GM19463 (cell line): ENCODE results near the gene ERN1.
"Not testable (repeated sequence)": the region's sequence is repeated elsewhere in the genome, so short reads cannot be mapped to it uniquely, and the experiment has no call there.

Experiments used
- ATAC-seq: cut with Tn5 transposase; IDR thresholded peaks from one replicate; pipeline ENCODE4 v1.9.1; 2021; ENCODE audit warnings: mild to moderate bottlenecking, moderate library complexity; ENCODE audit not compliant: unreplicated experiment

Gene ERN1

GRCh38 chr17:64007089-64007837 is 122.7 kb downstream of the ERN1 start:
- not testable (repeated sequence) for ATAC-seq

DNA sequence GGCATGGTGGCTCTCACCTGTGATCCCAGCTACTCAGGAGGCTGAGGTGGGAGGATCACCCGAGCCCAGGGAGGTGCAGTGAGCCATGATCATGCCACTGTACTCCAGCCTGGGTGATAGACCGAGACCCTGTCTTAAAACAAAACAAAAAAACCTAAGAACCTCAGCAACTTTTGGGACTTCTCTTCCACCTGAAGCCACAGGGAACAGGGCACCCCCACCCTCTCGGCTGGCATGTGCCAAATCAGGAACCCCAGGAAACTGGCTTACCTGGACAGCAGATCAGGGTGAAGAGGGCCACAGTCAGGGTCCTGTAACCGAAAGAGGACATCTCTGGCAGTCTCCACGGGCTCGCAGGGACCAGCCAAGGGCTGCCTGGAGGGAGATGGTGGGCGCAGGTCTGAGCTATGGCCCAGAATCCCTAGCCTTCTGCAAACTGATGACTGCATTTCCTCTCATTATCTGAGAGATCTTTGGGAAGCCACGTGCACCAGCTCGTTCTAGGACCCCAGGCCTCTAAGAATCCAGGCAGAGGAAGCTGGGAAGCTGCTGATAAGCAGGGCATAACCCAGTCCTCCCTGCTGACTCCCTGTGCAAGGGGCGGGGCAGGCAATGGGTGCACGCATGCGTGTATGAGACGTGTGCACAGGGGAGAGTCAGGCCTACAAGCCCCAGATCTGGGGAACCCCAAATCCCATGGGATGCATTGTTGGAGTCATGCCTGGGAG is 123.4 kb downstream of the ERN1 start:
- ATAC-seq = no peak

GRCh38 chr17:64005734-64006167 is 124.2 kb downstream of the ERN1 start:
- no peak for ATAC-seq

DNA sequence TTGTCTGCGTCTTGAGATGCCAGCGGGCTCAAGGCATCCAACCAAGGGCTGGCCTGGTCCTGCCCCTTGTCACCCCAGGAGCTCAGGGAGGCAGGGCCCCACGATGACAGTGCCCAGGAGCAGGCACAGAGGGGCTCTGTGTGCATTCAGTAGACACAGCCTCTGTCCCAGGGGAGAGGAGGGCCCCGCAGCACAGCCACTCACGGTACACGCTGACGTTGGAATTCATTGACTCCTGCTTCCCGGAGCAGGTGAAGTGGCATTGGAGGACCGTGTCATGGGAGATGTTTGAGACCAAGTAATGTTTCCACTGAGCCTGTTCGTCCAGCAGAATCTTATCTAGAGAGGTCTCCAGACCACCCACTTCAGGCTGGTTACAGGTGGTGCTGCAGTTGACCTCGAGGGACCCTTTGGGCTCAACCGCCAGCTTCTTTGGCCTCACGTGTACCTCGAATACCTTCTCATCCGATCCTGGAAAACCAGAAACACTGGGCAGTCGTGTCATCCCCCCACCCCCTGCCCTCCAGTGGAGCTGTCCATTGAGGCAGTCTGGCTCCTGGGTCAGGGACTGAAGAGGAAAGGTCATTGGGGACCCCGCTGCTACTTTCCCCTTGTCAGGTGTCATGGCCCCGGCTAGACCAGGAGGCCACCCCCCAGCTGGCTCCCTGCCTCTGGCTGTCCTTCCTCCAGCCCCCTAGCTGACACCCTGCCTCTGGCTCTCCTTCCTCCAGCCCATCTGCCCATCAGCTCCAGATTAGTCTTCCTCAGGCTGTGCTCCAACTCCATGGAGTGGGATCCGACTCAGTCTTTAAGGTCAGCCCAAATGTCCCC is 124.8 kb downstream of the ERN1 start:
- no peak for ATAC-seq

GRCh38 chr17:64004218-64004770 is 125.7 kb downstream of the ERN1 start:
- ATAC-seq = no peak

GRCh38 chr17:64003526-64004121 is 126.3 kb downstream of the ERN1 start:
- ATAC-seq = no peak

GRCh38 chr17:64002658-64003525 is 127.1 kb downstream of the ERN1 start:
- no peak for ATAC-seq

- ATAC-seq = no peak
These were observed 128.0 kb downstream of the ERN1 start for GRCh38 chr17:64001763-64002529.

DNA sequence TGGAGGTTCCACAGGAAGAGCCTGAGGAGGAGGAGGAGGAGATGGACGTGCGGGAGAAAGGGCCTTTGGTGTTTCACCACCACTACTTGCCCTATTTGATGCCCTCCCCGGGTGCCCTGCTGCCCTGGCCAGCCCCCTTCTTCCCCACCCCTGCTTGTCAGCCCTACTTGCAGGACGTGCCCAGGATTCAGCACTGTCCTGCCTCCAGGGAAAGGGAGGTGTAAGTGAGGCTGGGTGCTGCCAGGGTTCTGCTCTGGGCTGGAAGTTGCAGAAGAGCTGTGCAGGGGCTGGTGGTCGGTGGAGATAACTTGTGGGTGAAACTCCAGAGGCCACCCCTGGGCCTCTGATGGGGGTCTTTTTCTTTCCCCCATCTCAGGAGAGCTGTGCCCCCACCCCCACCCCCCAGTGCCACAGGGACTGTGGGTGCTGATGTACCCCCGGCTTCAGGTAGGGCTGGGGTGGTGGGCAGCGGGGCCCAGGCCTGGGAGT is 128.8 kb downstream of the ERN1 start:
- no peak for ATAC-seq

DNA sequence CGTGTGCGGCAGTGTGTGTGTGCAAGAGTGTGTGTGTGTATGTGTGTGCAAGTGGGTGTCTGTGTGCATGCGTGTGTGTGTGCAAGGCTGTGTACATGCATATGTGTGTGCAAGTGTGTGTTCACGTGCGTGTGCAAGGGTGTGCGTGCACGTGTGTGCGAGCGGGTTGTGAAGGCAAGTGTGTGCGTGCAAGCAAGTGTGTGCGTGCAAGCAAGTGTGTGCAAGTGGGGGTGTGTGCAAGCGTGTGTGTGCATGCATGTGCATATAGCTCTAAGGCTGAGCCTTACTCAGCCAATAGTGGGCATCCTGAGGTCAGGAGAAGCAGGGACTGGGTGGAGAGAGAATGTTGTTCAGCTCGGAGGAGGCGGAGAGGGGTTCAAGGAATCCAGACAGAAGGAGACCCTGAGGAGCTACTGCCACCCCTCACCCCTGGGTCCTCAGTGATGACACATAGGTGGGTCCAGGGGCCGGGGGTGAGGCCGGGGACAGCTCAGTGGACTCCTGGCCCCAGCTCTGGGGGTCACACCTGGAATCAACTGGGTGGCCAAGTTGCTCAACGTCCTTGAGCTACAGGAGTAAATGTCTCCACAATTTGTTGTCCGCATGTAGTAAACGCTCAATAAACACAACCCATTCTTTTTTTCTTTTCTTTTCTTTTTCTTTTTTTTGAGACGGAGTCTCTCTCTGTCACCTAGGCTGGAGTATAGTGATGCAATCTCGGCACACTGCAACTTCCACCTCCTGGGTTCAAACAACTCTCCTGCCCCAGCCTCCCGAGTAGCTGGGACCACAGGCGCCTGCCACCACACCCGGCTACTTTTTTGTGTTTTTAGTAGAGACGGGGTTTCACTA is 130.0 kb downstream of the ERN1 start:
- ATAC-seq = no peak

DNA sequence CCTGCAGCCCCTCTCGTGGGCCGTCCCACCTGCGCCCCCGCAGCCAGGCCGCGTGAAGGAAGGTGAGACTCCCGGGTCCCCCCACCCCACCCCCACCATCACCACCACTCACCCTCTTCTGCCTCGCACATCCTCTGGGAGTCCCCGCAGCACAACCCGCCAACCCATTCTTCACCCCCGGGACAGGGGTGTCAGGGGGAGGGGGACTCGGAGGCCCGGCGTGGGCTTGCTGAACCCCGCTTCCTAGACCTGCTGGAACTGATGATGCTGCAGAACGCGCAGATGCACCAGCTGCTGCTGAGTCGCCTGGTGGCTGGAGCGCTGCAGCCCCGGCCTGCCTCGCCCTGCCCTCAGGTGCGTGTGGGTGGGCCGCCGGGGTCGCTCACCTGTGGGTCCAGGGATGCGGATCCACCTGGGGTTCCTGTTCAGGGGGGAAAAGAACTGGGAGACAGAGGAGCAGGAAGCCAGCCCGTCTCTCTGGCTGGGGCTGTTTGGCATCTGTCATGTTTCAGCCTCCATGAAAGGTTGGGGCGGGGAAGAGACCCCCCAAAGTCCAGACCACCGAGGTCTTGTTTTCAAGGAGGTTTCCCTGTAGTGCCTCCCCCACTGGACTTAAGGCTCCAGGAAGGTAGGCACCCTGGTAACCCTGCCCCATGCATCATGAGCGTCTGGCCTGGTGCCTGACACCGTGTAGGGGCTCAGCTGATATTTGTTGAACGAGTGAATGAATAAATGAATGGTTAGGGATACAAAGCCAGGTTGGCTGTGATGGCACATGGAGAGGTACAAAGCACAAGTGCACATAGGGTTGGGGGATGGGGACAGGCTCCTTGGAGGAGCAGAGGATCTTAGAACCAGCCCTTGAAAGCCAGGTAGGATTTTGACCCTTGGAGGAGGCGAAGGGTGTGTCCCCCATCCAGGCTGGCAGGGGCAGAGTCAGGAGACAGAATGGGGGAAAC is 130.9 kb downstream of the ERN1 start:
- ATAC-seq = no peak

GRCh38 chr17:63998050-63998720 is 131.8 kb downstream of the ERN1 start, which contains the start of gene PRR29:
Gene PRR29 (plus strand): TSS chr17:63998351. CDS start chr17:63998365, 14 bp downstream.
- ATAC-seq = no peak

DNA sequence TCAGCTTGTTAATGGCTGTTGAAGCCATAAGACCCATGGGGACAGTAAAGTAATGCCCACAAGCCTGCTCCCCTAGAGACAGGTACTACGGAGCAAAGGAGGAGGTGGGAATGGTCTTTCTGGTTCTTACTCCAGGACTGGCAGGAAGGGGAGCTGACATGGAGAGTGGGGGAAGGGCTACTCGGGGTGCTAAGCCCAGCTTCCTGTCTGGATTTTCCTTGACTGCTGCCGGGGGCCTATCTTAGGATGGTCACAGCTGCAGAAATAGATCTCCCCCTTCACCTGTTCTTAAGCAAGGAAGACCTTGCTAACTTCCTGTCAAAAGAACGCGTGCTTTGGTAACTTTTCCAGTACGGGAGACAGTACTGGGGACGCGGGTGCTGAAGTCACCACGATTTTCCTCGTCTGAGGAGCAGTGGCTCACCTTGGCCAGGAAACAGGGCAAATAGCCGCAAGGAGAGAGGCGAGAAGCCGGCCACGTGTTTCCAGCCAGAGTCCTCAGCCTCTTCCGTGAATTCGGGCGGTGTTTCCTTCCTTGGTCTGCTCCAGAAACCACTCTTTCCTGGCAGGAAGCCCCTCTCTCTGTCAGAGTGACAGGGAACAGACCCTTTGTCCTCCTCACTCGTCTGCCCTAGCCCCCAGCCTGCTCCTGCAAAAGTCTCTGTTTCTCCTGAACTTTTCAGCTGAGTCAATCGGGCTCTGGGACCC is 132.4 kb downstream of the ERN1 start:
- no peak for ATAC-seq

GRCh38 chr17:63996430-63997182 is 133.3 kb downstream of the ERN1 start:
- no peak for ATAC-seq

DNA sequence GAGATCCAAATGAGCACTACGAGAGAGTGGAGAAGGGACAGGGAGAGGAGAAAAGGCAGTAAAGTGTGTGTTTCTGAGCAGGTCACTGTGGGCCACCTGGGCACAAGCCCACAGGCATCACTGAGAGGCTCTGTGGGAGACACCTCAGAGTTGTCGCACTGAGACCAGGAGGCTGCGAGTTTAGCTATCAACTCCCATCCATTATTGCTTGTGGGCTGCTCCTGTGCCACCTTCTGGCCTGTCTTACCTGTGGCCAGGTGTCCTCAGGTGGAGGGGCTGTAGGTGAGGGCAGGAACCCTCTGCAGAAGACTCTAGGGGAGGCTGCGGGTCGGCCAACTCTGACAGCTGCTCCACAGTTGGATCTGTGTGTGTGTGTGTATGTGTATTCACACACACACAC is 134.3 kb downstream of the ERN1 start:
- no peak for ATAC-seq
